SK-N-SH (cell line): ENCODE results near the gene PSD. TPM values are rescaled to one million over a fixed set of nuclear protein-coding genes. Genes with fewer than 3 reads are reported as not detected.

ENCODE experiments used
- CTCF ChIA-PET: fragments of 300-600, 350-600 bp; formaldehyde crosslinking; extraction: SDS; loops from one replicate; lab custom pipeline; 2021; lab: Yijun Ruan, JAX
- POLR2A ChIA-PET: fragments of 350-600 bp; sonication (Branson Sonifier 250); formaldehyde crosslinking; extraction: SDS; loops from one replicate; lab custom pipeline; 2020; ENCODE audit warnings: antibody characterized with exemption, inconsistent platforms; lab: Yijun Ruan, JAX
- DNase-seq: peaks from one replicate; pipeline ENCODE4 v3.0.0; 2012
- H2AFZ ChIP-seq: fragments of 200-600 bp; sonication (generic); 2 replicates; pipeline ENCODE4 v1.8.1; 2016; ENCODE audit warnings: antibody characterized with exemption, mild to moderate bottlenecking, low read depth
- H3F3A ChIP-seq: fragments of 200-600 bp; sonication (generic); replicated peaks from 2 replicates; pipeline ENCODE3; 2016; ENCODE audit warnings: antibody characterized with exemption, mild to moderate bottlenecking; ENCODE audit not compliant: insufficient read depth
- H3K27ac ChIP-seq, 2 experiments: fragments of 200-500 bp in 1 of 2; fragments of 200-600 bp in 1 of 2; sonication (Bioruptor generic) in 1 of 2; sonication (generic), shearing (Covaris generic) in 1 of 2; 2 replicates each; pipeline versions ENCODE4 v1.5.1 to v1.6.1; 2014 to 2016; ENCODE audit warnings: low read depth in 2 of 2, inconsistent platforms in 1 of 2, low read length in 1 of 2, mild to moderate bottlenecking in 1 of 2, mixed read lengths in 1 of 2
- H3K27me3 ChIP-seq: fragments of 200-600 bp; sonication (generic), shearing (Covaris generic); 2 replicates; pipeline ENCODE4 v1.6.1; 2016; ENCODE audit warnings: mixed run types; ENCODE audit not compliant: insufficient read depth
- H3K36me3 ChIP-seq, 2 experiments: fragments of 200-500 bp in 1 of 2; fragments of 200-600 bp in 1 of 2; sonication (Bioruptor generic) in 1 of 2; sonication (generic) in 1 of 2; replicated peaks in 1 of 2; 2 replicates each; pipeline versions ENCODE3 to v1.5.1; 2014 to 2016; ENCODE audit warnings: low read length in 1 of 2, mild to moderate bottlenecking in 1 of 2; ENCODE audit not compliant: insufficient read depth in 2 of 2, control insufficient read depth in 1 of 2
- H3K4me1 ChIP-seq, 2 experiments: fragments of 200-500 bp in 1 of 2; fragments of 200-600 bp in 1 of 2; sonication (Bioruptor generic) in 1 of 2; sonication (generic), shearing (Covaris generic) in 1 of 2; 2 replicates each; pipeline versions ENCODE4 v1.5.1 to v1.6.1; 2014 to 2016; ENCODE audit warnings: low read depth in 1 of 2, low read length in 1 of 2, mixed run types in 1 of 2; ENCODE audit not compliant: insufficient read depth in 2 of 2, control insufficient read depth in 1 of 2
- H3K4me2 ChIP-seq: fragments of 200-600 bp; sonication (generic), shearing (Covaris generic); 2 replicates; pipeline ENCODE4 v1.6.1; 2017; ENCODE audit warnings: mixed run types
- H3K4me3 ChIP-seq, 2 experiments: fragments of 200-500 bp in 1 of 2; fragments of 200-600 bp in 1 of 2; sonication (Bioruptor generic) in 1 of 2; sonication (generic), shearing (Covaris generic) in 1 of 2; 2 replicates each; pipeline versions ENCODE4 v1.5.1 to v1.8.1; 2014 to 2016; ENCODE audit warnings: low read depth in 2 of 2, inconsistent platforms in 1 of 2, low read length in 1 of 2, mild to moderate bottlenecking in 1 of 2, mixed read lengths in 1 of 2, moderate library complexity in 1 of 2
- H3K79me2 ChIP-seq: fragments of 200-600 bp; sonication (generic); 2 replicates; pipeline ENCODE4 v1.8.1; 2017; ENCODE audit warnings: mild to moderate bottlenecking; ENCODE audit not compliant: insufficient read depth
- H3K9ac ChIP-seq: fragments of 200-600 bp; sonication (generic); 2 replicates; pipeline ENCODE4 v1.6.1; 2017; ENCODE audit warnings: mixed run types
- H3K9me2 ChIP-seq: fragments of 200-600 bp; sonication (generic); 2 replicates; pipeline ENCODE4 v1.6.1; 2017; ENCODE audit warnings: mixed run types
- H3K9me3 ChIP-seq: fragments of 200-600 bp; sonication (generic); 2 replicates; pipeline ENCODE4 v1.6.1; 2017; ENCODE audit warnings: mixed run types, mild to moderate bottlenecking, moderate library complexity
- H4K20me1 ChIP-seq: fragments of 200-600 bp; sonication (generic); 2 replicates; pipeline ENCODE4 v1.6.1; 2017; ENCODE audit warnings: mild to moderate bottlenecking, mixed run types; ENCODE audit not compliant: insufficient read depth
- CHD2 ChIP-seq: fragments of 150-350 bp; IDR thresholded peaks from 2 replicates; pipeline ENCODE4 v1.6.1; 2018; ENCODE audit warnings: low read length; ENCODE audit not compliant: partially characterized antibody
- EZH2phosphoT487 ChIP-seq: fragments of 200-600 bp; sonication (generic); IDR thresholded peaks from 2 replicates; pipeline ENCODE4 v1.6.1; 2017; ENCODE audit warnings: low read depth, mixed run types, mild to moderate bottlenecking, antibody characterized with exemption, moderate library complexity, borderline replicate concordance
- FOXJ3 ChIP-seq: sonication (generic); formaldehyde crosslinking; IDR thresholded peaks from 2 replicates; pipeline ENCODE4 v1.5.1; 2020; ENCODE audit warnings: mild to moderate bottlenecking, missing genetic modification reagents
- FOXM1 ChIP-seq: IDR thresholded peaks from 2 replicates; pipeline ENCODE4 v1.4.0; 2012; ENCODE audit warnings: low read depth, mild to moderate bottlenecking
- GABPA ChIP-seq: IDR thresholded peaks from 2 replicates; pipeline ENCODE4 v1.4.0; 2012; ENCODE audit warnings: low read depth, mild to moderate bottlenecking
- GATA2 ChIP-seq: sonication (generic); formaldehyde crosslinking; IDR thresholded peaks from 2 replicates; pipeline ENCODE4 v1.5.0; 2020; ENCODE audit warnings: mild to moderate bottlenecking, missing genetic modification reagents
- IRF3 ChIP-seq: fragments of 150-350 bp; IDR thresholded peaks from 2 replicates; pipeline ENCODE4 v1.6.1; 2016; ENCODE audit warnings: mild to moderate bottlenecking, low read depth, low read length
- JUND ChIP-seq: IDR thresholded peaks from 2 replicates; pipeline ENCODE4 v1.4.0; 2012
- MAX ChIP-seq: IDR thresholded peaks from 2 replicates; pipeline ENCODE4 v1.4.0; 2012; ENCODE audit warnings: low read depth
- MEF2A ChIP-seq: IDR thresholded peaks from 2 replicates; pipeline ENCODE4 v1.4.0; 2012; ENCODE audit warnings: low read depth, borderline replicate concordance
- PBX3 ChIP-seq: IDR thresholded peaks from 2 replicates; pipeline ENCODE4; 2012
- RCOR1 ChIP-seq: fragments of 150-350 bp; IDR thresholded peaks from 2 replicates; pipeline ENCODE4 v1.6.1; 2017; ENCODE audit warnings: antibody characterized with exemption, low read length
- RFX5 ChIP-seq: IDR thresholded peaks from 2 replicates; pipeline ENCODE4 v1.6.1; 2012; ENCODE audit warnings: mild to moderate bottlenecking, improper control_type of control experiment, low read length
- RXRA ChIP-seq: IDR thresholded peaks from 2 replicates; pipeline ENCODE4 v1.4.0; 2012; ENCODE audit warnings: low read depth, mild to moderate bottlenecking, borderline replicate concordance
- SIN3A ChIP-seq: IDR thresholded peaks from 2 replicates; pipeline ENCODE4 v1.6.1; 2012; ENCODE audit warnings: low read depth, mild to moderate bottlenecking, low read length, moderate library complexity, borderline replicate concordance
- SMC3 ChIP-seq: IDR thresholded peaks from 2 replicates; pipeline ENCODE4 v1.6.1; 2012; ENCODE audit warnings: low read depth, low read length, improper control_type of control experiment
- TCF12 ChIP-seq: IDR thresholded peaks from 2 replicates; pipeline ENCODE4 v1.4.0; 2012
- YY1 ChIP-seq: IDR thresholded peaks from 2 replicates; pipeline ENCODE4 v1.4.0; 2012; ENCODE audit warnings: low read depth, mild to moderate bottlenecking
- ZBTB33 ChIP-seq: IDR thresholded peaks from 2 replicates; pipeline ENCODE4 v1.4.0; 2012; ENCODE audit warnings: low read depth, borderline replicate concordance
- WGBS: methylation state at CpG from one replicate; pipeline ENCODE4 v1.1.6; 2017; ENCODE audit warnings: low lambda C conversion rate; 5-methylcytosine and 5-hydroxymethylcytosine counted together
- polyA plus RNA-seq, 3 experiments: library from polyadenylated mRNA; depleted of rRNA; stranded (reverse); fragments of >200 nt; gene quantifications; 2 replicates each; pipeline ENCODE4 v1.2.3, GENCODE V29; 2012

Gene PSD
- polyA plus RNA-seq, 1 of the 3 experiments (the other 2 are of a cell fraction): 0.97 TPM

- Histone ChIP-seq H3K4me3 (no peak overlapping the region), H3K4me2 (no peak overlapping the region), H3K9ac (no peak overlapping the region), H3K79me2 (peaks cover 5% of the 10 kb centered on the region; the same call in 1 of the 2 replicates), H3K9me3 (no peaks in the 10 kb centered on the region), H4K20me1 (no peaks in the 10 kb centered on the region), H3K36me3 (no peaks in the 10 kb centered on the region), H3K9me2 (no peaks in the 10 kb centered on the region), H3K27ac (no peak overlapping the region), H3K27me3 (no peaks in the 10 kb centered on the region), H3F3A (no peaks in the 10 kb centered on the region), H2AFZ (no peak overlapping the region), H3K4me1 (peaks cover 0 to 16% of the 10 kb centered on the region in 2 experiments; a peak in 1 of 4 replicates)
- ChIA-PET CTCF (interaction anchor here (1.1 to 16.5 kb wide), 19 partner anchors 10 to 282 kb away, joined by 3 to 359 read pairs (median 10); partner anchors contain the start of genes CUEDC2, ELOVL3, FBXL15 and PITX3), POLR2A (interaction anchor here (0.6 to 1.5 kb wide), 3 partner anchors 8 to 20 kb away, joined by 3 to 5 read pairs (median 4); partner anchors contain the start of gene FBXL15)
- no peak for DNase-seq
- TF ChIP-seq ZBTB33 (no peak), RFX5 (no peak), SIN3A (no peak), IRF3 (no peak), GABPA (no peak), SMC3 (no peak), PBX3 (no peak), GATA2 (CRISPR knock-in tag) (no peak), FOXM1 (no peak), TCF12 (no peak), YY1 (no peak)
- WGBS: 91% methylated on average over 12 of the region's 22 CpGs
Observed at GRCh38 chr10:102400598-102401341, 17.8 kb downstream of the PSD start.

- no peak for DNase-seq
- H4K20me1 ChIP-seq: no peaks in the 10 kb centered on the region
- peak overlapping the region; percentile 70; the same call in 1 of the 2 replicates for H2AFZ ChIP-seq
- H3K9me2 ChIP-seq: no peaks in the 10 kb centered on the region
- no peaks in the 10 kb centered on the region for H3K27me3 ChIP-seq
- peaks cover 5% of the 10 kb centered on the region; the same call in 1 of the 2 replicates for H3K79me2 ChIP-seq
- no peak overlapping the region for H3K4me3 ChIP-seq
- H3K4me2 ChIP-seq: peak overlapping the region; percentile 89; the same call in 1 of the 2 replicates
- no peaks in the 10 kb centered on the region for H3F3A ChIP-seq
- H3K9me3 ChIP-seq: no peaks in the 10 kb centered on the region
- CTCF ChIA-PET: interaction anchor here (0.6 to 16.5 kb wide), 42 partner anchors 7 to 281 kb away, joined by 3 to 359 read pairs (median 6); partner anchors contain the start of genes ACTR1A, C10orf95, CUEDC2 and ELOVL3
- H3K9ac ChIP-seq: no peak overlapping the region
- H3K36me3 ChIP-seq: no peaks in the 10 kb centered on the region
- H3K4me1 ChIP-seq: peaks cover 0 to 16% of the 10 kb centered on the region in 2 experiments; a peak in 1 of 4 replicates
- 81% methylated on average over 8 of the region's 17 CpGs for WGBS
- H3K27ac ChIP-seq: peak overlapping the region in 1 of 2 experiments; percentile 44; a peak in 1 of 4 replicates
- POLR2A ChIA-PET: interaction anchor here (0.9 to 1.5 kb wide), 3 partner anchors 13 to 174 kb away, joined by 3 to 5 read pairs (median 4); partner anchors contain the start of genes ELOVL3 and FBXL15
- TF ChIP-seq YY1 (no peak), MEF2A (no peak), CHD2 (no peak), FOXJ3 (CRISPR knock-in tag) (no peak), EZH2phosphoT487 (no peak), RXRA (no peak), GABPA (no peak), JUND (no peak), PBX3 (no peak), MAX (no peak), RCOR1 (no peak), IRF3 (no peak)
Observed at GRCh38 chr10:102400076-102400475, 18.5 kb downstream of the PSD start.
